PC-9 (cell line): ENCODE results near the gene C11orf42. TPM values are rescaled to one million over a fixed set of nuclear protein-coding genes. Genes with fewer than 3 reads are reported as not detected.

Source experiments
- BruUV-seq: library from RNA; stranded (reverse); fragments of 400-500 nt; replicated peaks from 2 replicates; lab custom pipeline; 2021; lab: Mats Ljungman, UMichigan
- CTCF ChIA-PET: fragments of 300-600 bp; sonication (Branson Sonifier 250); formaldehyde crosslinking; loops from one replicate; lab custom pipeline; 2022; ENCODE audit warnings: antibody characterized with exemption; lab: Charles Lee
- POLR2A ChIA-PET: fragments of 300-600 bp; sonication (Branson Sonifier 250); formaldehyde crosslinking; loops from one replicate; lab custom pipeline; 2022; ENCODE audit warnings: antibody characterized with exemption; ENCODE audit not compliant: unreplicated experiment; lab: Charles Lee
- DNase-seq, 2 experiments: peaks; one replicate each; pipeline versions ENCODE4 v3.0.0 to v3.0.0-alpha.2; 2015 to 2022; ENCODE audit warnings: mixed read lengths in 1 of 2
- H2AFZ ChIP-seq: fragments of 200-600 bp; sonication (generic); 2 replicates; pipeline ENCODE4 v1.8.1; 2017; ENCODE audit warnings: antibody characterized with exemption
- H3F3A ChIP-seq: fragments of 200-600 bp; sonication (generic); 2 replicates; pipeline ENCODE4 v1.8.1; 2017; ENCODE audit warnings: antibody characterized with exemption, mild to moderate bottlenecking, low read depth; ENCODE audit not compliant: insufficient read depth
- H3K27ac ChIP-seq: fragments of 200-600 bp; sonication (generic); 2 replicates; pipeline ENCODE4 v1.6.1; 2016; ENCODE audit warnings: mixed run types
- H3K27me3 ChIP-seq: fragments of 200-600 bp; sonication (generic); 2 replicates; pipeline ENCODE4 v1.6.1; 2016; ENCODE audit warnings: low read depth, mixed run types; ENCODE audit not compliant: insufficient read depth
- H3K36me3 ChIP-seq: fragments of 200-600 bp; sonication (generic); 2 replicates; pipeline ENCODE4 v1.6.1; 2016; ENCODE audit warnings: low read depth, mixed run types
- H3K4me1 ChIP-seq: fragments of 200-600 bp; sonication (generic); replicated peaks from 2 replicates; pipeline ENCODE4 v1.6.1; 2016; ENCODE audit warnings: mixed run types; ENCODE audit not compliant: insufficient read depth
- H3K4me2 ChIP-seq: fragments of 200-600 bp; sonication (generic); 2 replicates; pipeline ENCODE4 v1.6.1; 2017; ENCODE audit warnings: mixed run types
- H3K4me3 ChIP-seq: fragments of 200-600 bp; sonication (generic); 2 replicates; pipeline ENCODE4 v1.6.1; 2016; ENCODE audit warnings: mixed run types
- H3K79me2 ChIP-seq: fragments of 200-600 bp; sonication (generic); 2 replicates; pipeline ENCODE4 v1.6.1; 2017; ENCODE audit warnings: low read depth, mixed run types
- H3K9me2 ChIP-seq: fragments of 200-600 bp; sonication (generic); 2 replicates; pipeline ENCODE4 v1.8.1; 2017; ENCODE audit warnings: mild to moderate bottlenecking; ENCODE audit not compliant: insufficient read depth
- H3K9me3 ChIP-seq: fragments of 200-600 bp; sonication (generic); 2 replicates; pipeline ENCODE4 v1.8.1; 2016; ENCODE audit warnings: low read depth; ENCODE audit not compliant: insufficient read depth
- H4K20me1 ChIP-seq: fragments of 200-600 bp; sonication (generic); 2 replicates; pipeline ENCODE4 v1.8.1; 2017; ENCODE audit not compliant: insufficient read depth
- EZH2 ChIP-seq: fragments of 200-600 bp; sonication (generic); IDR thresholded peaks from 2 replicates; pipeline ENCODE4 v1.8.0; 2017; ENCODE audit warnings: antibody characterized with exemption, low read depth
- intact Hi-C: fragments of 100-400 bp; cut with micrococcal nuclease; formaldehyde crosslinking; loops from one replicate; pipeline ENCODE4 v1.10.0; 2022; ENCODE audit not compliant: unreplicated experiment
- total RNA-seq: library from RNA; stranded (reverse); gene quantifications from 2 replicates; pipeline ENCODE4 v1.2.3, GENCODE V29; 2021
- TF ChIP-seq, protein P1 (sequence below): fragments of 200-600 bp; sonication (generic); conservative IDR thresholded peaks from 2 replicates; pipeline ENCODE4 v1.6.1; 2017; ENCODE audit warnings: mixed run types, antibody characterized with exemption, mild to moderate bottlenecking, moderate library complexity

The C11orf42 gene
- total RNA-seq, 1 experiment from 2014 or later = not detected

- no peaks in the 10 kb centered on the region for H3K79me2 ChIP-seq
- no peaks in the 10 kb centered on the region for H3K36me3 ChIP-seq
- no peak overlapping the region for H3K27ac ChIP-seq
- no peaks in the 10 kb centered on the region for H3K9me3 ChIP-seq
- no peak for DNase-seq
- intact Hi-C loops = no loop called here
- no peaks in the 10 kb centered on the region for H3F3A ChIP-seq
- BruUV-seq = no TSS peak
- H2AFZ ChIP-seq = no peak overlapping the region
- no peaks in the 10 kb centered on the region for H3K27me3 ChIP-seq
- no peaks in the 10 kb centered on the region for H3K9me2 ChIP-seq
- no peak for TF ChIP-seq EZH2
- TF ChIP-seq, protein P1, sequence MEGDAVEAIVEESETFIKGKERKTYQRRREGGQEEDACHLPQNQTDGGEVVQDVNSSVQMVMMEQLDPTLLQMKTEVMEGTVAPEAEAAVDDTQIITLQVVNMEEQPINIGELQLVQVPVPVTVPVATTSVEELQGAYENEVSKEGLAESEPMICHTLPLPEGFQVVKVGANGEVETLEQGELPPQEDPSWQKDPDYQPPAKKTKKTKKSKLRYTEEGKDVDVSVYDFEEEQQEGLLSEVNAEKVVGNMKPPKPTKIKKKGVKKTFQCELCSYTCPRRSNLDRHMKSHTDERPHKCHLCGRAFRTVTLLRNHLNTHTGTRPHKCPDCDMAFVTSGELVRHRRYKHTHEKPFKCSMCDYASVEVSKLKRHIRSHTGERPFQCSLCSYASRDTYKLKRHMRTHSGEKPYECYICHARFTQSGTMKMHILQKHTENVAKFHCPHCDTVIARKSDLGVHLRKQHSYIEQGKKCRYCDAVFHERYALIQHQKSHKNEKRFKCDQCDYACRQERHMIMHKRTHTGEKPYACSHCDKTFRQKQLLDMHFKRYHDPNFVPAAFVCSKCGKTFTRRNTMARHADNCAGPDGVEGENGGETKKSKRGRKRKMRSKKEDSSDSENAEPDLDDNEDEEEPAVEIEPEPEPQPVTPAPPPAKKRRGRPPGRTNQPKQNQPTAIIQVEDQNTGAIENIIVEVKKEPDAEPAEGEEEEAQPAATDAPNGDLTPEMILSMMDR = no peak
- no peaks in the 10 kb centered on the region for H3K4me1 ChIP-seq
- no peak overlapping the region for H3K4me3 ChIP-seq
- H4K20me1 ChIP-seq = no peaks in the 10 kb centered on the region
- ChIA-PET POLR2A (no interaction called here), CTCF (no interaction called here)
- H3K4me2 ChIP-seq = no peak overlapping the region
These were observed 9.0 kb upstream of the C11orf42 start for GRCh38 chr11:6196396-6196795.

- intact Hi-C loops = no loop called here
- BruUV-seq = no TSS peak
- H4K20me1 ChIP-seq = no peaks in the 10 kb centered on the region
These were observed 7.7 kb upstream of the C11orf42 start for GRCh38 chr11:6197466-6198200.

DNA sequence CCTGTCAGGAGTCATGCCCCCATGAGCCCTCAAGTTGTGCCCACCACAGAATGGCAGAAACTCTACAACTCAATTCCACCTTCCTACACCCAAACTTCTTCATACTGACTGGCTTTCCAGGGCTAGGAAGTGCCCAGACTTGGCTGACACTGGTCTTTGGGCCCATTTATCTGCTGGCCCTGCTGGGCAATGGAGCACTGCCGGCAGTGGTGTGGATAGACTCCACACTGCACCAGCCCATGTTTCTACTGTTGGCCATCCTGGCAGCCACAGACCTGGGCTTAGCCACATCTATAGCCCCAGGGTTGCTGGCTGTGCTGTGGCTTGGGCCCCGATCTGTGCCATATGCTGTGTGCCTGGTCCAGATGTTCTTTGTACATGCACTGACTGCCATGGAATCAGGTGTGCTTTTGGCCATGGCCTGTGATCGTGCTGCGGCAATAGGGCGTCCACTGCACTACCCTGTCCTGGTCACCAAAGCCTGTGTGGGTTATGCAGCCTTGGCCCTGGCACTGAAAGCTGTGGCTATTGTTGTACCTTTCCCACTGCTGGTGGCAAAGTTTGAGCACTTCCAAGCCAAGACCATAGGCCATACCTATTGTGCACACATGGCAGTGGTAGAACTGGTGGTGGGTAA lies 6.1 kb upstream of the C11orf42 start, which contains the start of gene OR52W1:
Gene OR52W1 (plus strand): TSS at position 51 of the 637 bp plus-strand sequence. CDS start 0 bp downstream, at position 51.
- ChIA-PET POLR2A (no interaction called here), CTCF (no interaction called here)
- Histone ChIP-seq H3K36me3 (no peaks in the 10 kb centered on the region), H3K4me3 (no peak within 1 kb of the TSS), H3K4me1 (no peaks in the 10 kb centered on the region), H4K20me1 (no peaks in the 10 kb centered on the region), H2AFZ (no peak within 1 kb of the TSS), H3K4me2 (no peak within 1 kb of the TSS), H3K27ac (no peak within 1 kb of the TSS), H3F3A (no peaks in the 10 kb centered on the region), H3K9me2 (no peaks in the 10 kb centered on the region), H3K27me3 (no peaks in the 10 kb centered on the region), H3K79me2 (no peaks in the 10 kb centered on the region), H3K9me3 (no peaks in the 10 kb centered on the region)
- no peak for DNase-seq
- intact Hi-C loops = no loop called here
- BruUV-seq = no TSS peak
- no peak for TF ChIP-seq EZH2
- TF ChIP-seq, protein P1 = no peak

More at GRCh38 chr11:6197466-6198200, 7.7 kb upstream of the C11orf42 start:
- Histone ChIP-seq H2AFZ (no peak overlapping the region), H3K27me3 (no peaks in the 10 kb centered on the region), H3K27ac (no peak overlapping the region), H3F3A (no peaks in the 10 kb centered on the region), H3K36me3 (no peaks in the 10 kb centered on the region), H3K4me2 (no peak overlapping the region), H3K4me1 (no peaks in the 10 kb centered on the region), H3K4me3 (no peak overlapping the region), H3K79me2 (no peaks in the 10 kb centered on the region), H3K9me2 (no peaks in the 10 kb centered on the region), H3K9me3 (no peaks in the 10 kb centered on the region)
- no peak for TF ChIP-seq EZH2
- TF ChIP-seq, protein P1 = no peak
- no peak for DNase-seq
- POLR2A ChIA-PET = no interaction called here
- CTCF ChIA-PET = no interaction called here
